GM04503 (cell line): ENCODE data around the gene MRPS27.

Experiments
- DNase-seq: peaks from one replicate; pipeline ENCODE4 v3.0.0-alpha.2; 2012; ENCODE audit warnings: low read depth

MRPS27 gene

DNA sequence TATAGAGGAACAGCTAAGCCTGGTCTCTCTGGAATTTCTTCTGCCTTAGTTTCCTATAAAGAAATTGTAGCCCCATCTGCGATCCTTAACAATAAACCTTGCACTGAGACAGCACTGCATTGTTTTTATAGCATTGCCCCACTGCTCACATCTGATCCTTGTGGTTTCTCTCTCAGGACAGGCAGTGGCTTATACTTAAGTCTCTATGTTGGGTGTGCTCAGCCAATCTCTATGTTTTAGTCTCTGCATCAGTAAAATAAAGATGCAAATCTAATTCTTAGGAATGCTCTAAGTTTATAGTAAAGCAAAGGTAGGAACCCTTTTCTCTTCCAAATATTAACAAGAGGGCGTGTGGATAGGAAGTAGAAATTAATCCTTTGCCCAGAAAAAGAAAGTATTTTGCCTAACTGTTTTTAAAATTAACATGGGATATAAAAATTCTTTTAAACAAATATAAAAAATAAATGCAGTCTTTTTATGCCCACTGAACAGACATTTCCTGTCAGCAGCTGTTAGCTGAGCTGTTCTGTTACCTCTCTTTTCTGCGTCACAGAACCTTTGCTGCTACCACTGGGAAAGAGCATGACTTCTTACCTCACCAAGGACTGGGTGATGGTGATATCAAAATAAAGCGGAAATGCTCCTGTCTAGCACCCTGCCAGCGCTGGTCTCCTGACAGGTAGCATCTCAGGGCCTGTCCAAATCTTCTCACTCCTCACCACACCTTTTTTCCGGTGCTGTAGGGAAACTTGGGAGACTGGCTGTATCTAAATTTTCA lies 29.5 kb downstream of the MRPS27 start:
- no peak for DNase-seq

DNA sequence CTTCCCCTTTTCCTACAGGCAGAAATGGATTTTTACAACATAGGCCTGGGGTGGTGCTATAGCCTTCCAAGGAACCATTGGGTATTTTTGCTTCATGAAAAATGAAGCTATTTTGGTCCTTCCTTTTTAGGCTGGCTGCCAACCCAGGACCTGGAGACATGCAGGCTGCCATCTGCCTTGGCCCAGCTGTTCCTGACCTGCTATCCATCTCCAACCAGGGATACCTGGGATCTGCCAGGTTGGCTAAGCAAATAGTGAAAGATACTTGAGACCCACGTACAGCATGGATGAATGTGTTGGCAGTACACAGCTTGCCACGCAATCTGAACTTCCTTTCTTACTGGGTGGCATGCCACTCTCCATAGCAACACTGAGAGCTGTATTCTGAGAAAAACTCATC lies 31.1 kb downstream of the MRPS27 start:
- DNase-seq = no peak

DNA sequence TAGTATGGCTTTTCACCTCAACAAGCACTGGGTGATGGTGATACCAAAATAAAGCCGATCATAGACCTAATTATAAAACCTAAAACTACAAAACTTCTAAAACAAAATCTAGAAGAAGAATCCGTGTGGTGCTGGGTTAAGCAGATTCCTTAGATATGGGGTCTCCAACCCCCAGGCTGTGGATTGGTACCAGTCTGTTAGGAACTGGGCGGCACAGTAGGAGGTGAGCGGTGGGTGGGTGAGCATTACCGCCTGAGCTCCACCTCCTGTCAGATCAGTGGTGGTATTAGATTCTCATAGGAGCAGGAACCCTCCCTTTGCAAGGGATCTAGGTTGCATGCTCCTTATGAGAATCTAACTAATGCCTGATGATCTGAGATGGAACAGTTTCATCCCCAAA lies 33.2 kb downstream of the MRPS27 start:
- DNase-seq = no peak

DNA sequence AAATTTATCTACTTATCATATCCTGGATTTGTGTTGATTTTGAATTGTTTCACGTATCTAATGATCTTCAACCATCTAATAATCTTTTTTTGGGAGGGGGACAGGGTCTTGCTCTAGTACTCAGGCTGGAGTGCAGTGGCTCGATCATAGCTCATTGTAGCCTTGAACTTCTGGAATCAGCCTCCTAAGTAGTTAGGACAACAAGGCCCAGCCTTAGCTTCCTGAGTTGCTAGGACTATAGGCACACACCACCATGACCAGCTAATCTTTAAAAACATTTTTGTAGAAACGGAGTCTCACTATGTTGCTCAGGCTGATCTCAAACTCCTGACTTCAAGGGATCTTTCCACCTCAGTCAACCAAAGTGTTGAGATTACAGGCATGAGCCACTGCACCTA lies 34.6 kb downstream of the MRPS27 start:
- no peak for DNase-seq

DNA sequence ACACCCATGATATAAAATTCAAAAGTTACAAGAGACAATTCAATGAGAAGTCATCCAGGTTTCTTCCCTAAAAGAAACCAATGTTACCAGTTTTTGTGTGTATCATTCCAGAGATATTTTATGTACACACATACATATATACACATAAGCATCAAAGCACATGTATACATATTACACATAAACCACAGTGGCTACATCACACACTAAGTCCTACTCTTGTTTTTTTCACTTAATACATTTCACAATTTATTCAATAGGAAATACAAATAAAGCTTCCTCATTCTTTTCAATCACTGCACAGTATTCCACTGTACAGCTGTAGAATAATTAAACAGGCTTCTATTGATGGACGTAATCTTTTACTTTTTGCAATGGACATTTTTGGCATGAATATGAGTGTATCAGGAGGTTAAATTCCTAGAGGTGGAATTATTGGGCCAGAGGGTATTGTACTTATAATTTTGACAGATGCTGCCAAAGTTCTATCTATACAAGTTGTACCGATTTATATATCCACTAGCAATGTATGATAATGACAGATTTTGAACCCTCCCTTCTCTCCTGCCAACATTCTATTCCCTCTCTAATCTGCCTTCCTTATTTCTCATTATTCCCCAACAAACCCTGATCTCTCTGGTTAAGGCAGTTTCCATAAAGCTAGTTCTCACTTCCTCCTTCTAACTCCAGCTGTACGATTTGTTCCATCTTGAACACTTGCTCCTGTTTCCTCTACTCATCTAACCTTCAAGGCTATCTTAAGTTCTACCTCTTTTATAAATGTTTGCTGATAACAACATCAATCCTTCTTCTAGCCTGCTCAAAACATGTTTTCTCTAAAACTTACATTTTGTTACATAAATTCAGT lies 35.2 kb downstream of the MRPS27 start:
- no peak for DNase-seq

DNA sequence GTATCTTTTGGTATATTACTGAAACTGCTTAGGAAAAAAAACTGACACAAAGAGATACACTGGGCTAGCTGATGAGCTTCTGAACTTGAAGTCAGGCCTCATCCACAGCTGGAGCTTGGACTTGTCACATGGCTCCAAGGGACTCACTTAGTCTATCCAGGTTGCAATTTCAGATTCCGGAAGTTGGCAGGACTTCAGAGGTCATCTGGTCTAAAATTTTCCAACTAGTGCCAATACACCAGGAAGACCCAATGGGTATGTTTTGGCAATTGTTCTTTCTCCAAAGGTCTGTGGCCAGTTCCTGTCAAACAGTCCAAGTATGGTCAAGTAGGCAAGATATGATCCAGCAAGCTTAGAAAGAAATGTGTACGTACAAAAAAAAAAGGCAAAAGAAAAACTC lies 36.7 kb downstream of the MRPS27 start:
- no peak for DNase-seq

DNA sequence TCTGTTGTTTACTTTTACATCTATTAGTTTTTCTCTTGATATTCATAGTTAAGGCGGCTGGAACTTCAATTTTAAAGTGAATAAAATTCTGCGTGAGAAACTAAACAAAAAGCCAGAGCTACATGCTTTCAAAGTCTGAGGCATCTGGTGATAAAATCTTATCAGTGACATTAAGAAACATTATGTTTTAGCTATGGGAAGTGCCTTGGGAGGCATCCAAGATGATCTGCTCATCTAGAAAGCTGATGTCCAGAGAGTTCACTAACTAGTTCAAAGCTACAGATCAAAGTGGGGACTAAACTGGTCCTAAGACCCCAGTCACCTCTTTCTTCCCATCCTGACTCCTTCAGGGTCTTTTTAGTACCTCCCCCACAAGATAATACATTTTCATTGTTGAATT lies 37.2 kb downstream of the MRPS27 start:
- no peak for DNase-seq

DNA sequence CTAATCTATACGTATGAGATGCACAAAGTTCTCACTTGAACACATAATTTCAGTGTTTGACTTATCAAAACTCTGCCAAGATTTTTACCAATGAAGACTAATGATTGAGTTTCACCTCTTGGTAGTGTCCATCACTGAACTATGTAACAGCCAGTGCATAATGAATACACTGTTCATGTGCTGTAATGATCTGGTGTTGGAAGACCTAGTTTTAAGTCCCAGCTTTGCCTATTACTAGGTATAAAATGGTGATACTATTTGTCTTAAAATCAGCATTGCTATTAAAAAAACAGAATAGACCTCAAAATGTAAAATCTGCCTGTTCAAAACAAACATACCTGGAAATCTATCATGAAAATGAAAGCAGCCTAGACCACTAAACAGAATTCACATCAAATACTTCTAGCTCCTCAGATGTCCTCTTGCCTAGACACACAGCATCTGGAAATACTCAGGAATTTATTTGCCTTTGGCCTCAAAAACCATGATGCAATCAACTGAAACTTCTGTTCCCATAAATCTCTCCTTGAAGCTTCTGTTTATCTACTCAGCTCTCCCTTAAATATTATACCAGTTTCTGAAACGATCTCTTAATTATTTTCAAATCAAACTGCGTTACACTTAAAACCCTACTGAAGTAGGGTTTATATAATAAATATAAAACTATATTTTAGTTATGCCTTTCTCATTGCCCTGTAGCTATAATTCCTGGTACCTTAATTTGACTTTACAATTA lies 38.1 kb downstream of the MRPS27 start:
- peak; percentile 70 for DNase-seq

DNA sequence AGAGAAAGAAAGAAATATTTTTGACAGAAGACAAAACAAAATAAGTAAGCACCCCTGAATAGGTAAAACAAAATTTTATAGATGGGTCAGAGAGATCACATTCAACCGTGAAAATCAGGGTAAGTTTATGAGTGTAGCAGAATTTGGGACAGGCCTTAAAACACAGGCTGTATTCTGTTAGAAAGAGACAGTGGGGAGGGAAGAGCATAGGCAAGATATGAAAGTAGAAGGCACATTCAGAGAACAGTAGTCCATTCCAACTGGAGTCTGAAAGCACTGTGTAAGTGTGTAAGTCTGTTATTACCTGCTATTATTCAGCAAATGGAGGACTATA lies 38.6 kb downstream of the MRPS27 start:
- DNase-seq = no peak

DNA sequence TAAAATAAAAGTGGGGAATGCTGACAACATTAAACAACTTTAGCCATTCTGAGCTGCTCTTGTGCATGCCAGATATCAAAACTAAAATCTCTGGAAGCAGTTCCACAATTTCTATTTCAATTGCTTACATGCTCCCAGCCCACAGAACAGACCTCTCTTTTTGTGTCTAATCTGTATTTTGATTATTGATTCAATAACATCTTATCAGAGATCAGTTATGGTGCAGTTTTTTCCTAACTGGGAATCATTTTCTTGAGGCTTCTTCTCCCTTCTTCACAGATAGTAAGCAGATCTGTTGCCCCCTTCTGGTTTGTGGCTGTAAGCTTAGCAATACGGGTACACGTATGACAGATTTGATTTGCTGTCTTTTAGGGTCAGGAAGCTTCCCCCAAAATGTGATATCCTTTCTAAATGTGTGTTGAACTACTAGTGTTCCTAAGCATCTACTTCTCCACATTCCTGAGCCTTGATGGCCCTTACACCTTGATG lies 39.4 kb downstream of the MRPS27 start:
- no peak for DNase-seq

DNA sequence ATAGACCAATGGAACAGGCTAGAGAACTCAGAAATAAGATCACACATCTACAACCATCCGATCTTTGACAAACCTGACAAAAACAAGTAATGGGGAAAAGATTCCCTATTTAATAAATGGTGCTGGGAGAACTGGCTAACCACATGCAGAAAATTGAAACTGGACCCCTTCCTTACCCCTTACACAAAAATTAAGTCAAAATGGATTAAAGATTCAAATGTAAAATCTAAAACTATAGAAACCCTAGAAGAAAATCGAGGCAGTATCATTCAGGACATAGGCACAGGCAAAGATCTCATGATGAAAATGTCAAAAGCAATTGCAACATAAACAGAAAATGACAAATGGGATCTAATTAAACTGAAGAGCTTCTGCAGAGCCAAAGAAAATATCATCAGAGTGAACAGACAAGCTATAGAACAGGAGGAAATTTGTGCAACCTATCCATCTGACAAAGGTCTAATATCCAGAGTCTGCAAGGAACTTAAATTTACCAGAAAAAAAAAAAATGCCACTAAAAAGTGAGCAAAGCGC lies 43.8 kb downstream of the MRPS27 start:
- DNase-seq = no peak

DNA sequence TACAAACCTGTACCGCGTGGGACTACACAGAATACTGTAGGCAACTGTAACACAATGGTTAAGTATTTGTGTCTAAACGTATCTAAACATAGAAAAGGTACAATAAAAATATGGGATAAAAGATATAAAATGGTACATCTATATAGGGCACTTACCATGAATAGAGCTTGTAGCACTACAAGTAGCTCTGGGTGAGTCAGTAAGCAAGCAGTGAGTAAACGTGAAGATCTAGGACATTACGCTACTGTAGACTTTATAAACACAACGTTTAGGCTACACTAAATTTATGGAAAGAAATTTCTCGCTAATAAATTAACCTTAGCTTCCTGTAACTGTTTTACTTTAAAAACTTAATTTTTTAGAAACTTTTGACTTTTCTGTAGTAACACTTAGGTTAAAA lies 46.5 kb downstream of the MRPS27 start:
- no peak for DNase-seq

DNA sequence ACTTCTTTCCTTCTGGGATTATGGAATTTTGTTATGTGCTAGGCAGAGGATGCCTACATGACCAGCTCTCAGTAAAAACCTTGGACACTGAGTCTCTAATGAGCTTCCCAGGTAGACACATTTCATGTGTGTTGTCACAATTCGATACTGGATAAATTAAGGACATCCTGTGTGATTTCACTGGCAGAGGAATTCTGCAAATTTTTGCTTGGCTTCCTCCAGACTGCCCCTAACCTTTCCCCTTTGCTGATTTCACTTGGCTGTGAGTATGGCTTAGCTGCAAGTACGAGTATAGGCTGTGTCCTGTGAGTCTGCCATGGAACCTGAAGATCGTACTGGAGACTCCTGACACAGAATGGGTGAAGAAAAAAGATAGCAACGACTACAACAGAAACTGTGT lies 47.6 kb downstream of the MRPS27 start:
- no peak for DNase-seq

DNA sequence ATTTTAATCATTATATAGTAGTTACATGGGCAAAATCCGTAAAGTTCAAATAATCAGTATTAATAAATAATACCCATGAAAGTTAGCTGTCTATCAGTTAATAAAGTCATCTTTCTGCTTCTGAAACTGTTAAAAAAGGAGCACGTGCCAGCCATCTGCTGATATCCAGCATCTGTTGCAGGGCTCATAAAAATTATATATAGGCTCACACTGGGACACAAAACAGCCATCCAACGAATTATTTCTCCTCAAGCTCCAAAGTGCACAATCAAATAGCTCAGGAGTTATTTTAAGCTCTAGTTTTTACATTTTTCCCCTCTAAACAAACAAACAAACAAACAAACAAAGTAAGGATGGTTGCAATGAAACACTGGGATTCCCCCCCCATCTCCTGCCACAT lies 48.3 kb downstream of the MRPS27 start:
- no peak for DNase-seq

DNA sequence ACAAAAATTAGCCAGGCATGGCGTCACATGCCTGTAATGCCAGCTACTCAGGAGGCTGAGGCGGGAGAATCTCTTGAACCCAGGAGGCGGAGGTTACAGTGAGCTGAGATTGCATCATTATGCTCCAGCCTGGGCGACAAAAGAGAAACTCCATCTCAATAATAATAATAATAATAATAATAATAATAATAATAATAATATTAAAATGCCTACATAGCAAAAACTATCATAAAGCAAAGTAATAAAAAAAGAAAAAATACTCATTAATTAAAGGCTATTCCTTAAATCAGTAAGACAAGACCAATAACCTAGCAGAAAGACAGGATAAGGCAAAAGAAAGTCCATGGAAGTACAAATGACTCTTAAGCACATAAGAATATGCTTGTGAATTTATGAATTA lies 50.0 kb downstream of the MRPS27 start:
- DNase-seq = no peak

DNA sequence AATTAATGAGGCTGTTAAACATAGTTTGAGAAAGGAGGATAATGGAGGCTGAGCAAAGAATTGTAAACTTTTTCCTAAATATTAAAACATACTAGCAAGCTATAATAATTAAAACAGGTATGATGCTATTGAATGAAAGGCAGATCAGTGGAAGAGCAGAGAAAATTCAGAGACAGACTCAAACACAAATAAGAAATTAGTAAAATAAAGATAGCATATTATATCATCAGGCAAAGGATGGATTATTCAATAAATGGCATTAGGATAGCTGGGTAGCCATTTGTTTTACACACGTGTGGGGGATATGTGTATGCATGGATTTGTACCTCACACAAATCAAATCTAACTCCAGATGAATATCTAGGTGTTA lies 50.6 kb downstream of the MRPS27 start:
- DNase-seq = no peak

DNA sequence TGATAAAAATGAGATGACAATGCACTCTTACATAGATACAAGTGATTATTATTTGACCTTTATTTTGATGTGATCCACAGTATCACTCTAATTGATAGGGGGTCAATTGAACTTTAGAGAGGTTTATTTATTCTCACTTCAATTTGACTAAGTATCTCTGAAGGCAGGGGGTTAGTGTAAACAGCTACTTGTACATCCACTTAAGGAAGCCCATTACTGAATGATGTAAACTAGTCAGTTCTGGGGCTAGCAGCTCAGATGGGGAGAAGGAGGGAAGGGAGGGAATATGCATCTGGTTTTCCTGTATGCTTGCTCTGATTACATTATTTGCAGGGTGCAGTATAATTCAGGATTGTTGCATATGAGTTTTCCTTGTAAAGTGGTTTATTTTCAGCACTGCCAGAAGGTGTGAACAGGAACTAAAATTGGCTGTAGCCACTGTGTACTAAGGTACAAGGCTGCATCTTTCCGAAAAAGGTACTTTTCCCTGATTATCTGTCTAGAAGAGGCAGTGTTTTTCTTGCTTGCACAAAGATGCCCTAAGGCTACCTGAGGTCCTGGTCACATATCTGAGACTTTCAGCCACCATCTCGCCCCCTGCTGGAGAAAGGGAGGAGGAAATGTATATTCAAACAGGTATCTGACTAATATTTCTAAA lies 51.2 kb downstream of the MRPS27 start:
- DNase-seq = no peak

DNA sequence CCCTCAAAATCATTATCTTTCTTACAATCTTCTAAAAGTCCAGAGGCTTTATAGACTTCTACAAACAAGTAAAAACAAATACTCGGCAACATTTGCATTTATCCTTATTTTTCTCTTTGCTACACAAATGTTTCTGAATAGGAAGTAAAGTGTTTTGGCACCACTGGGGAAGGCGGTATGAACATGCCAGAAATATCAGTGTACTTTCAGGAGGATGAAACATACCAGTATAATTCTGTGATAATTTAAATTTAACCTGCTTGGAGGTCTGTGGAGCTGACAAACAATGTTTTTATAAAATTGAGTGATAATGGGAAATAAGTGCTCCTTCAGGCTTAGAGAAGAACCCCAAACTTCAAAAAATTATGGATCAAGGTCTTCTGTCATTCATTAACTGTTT lies 51.8 kb downstream of the MRPS27 start:
- no peak for DNase-seq

DNA sequence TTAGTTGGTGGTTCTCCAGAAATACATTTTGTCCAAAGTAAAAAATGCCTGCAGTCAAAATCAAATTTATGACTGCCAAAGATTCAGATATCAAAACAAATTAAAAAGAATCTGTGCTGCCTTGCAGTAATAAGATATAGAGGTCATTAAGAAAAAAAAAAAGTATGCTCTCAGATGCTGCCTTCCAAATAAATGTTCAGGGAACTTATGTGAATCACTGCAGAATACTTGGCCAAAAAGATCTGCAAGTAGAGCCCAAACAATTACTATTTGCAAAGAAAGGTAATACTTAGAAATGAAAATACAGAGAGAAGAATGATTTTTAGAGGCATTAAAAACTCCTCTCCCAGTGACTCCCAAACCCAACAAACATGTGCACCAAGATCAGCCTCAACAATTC lies 52.4 kb downstream of the MRPS27 start:
- DNase-seq = no peak

DNA sequence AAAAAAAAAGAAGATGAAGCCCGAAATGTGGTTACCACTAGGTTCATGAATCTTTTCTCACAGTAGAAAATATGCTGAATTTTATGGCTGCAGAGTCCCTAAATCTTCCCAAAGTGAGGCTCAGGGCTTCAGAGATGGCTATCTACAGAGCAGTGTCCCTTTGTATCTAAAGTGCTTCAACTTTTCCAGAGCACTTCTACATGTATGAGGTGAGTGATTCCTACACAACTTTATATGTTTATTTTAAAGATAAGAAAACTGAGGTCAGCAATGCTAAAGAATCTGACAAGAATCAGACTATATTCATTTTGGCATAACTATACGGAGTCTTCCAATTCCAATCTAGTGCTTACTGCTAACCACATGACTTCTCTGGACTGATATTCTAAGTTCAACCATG lies 53.2 kb downstream of the MRPS27 start:
- DNase-seq = no peak

DNA sequence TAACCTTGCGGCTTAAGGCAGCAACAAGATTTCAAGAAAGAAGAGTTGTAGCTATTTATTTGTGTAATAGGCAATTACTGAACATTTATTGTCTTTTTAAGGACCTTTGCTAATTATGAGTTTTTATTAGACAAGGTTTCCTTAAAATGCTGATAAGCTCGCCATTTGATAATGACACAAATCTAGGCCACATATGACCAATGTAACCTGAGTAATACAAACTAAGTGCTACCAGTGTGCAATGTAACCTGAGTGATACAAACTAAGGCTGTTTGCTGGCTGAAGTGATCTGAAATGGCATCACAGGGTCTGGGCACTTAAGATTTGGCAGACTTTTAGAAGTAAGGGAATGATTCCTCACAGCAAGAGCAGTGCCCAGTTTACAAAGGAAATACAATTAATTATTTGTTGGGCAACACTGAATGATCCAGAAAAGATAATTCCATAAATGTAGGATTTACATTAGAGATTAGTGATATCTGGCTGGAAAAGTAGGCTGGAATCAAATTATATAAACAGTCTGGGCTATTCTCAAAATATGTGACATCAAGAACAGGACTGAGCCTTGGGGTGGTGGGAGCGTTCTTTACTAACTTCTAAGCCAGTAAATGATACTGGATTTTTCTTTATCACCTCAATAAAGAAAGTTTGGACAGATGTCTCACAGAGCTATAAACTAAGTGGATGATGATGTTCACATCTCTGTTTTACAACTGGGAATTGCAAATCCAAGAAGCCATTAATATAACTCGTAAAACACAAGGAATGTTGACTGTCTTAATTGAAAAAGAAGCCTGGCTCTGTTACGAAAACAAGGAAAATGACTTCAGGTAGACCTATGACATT lies 54.8 kb downstream of the MRPS27 start:
- DNase-seq = no peak
